ENCODE data around the gene HLA-DMB. TPM values are rescaled to one million over a fixed set of nuclear protein-coding genes. Genes with fewer than 3 reads are reported as not detected.

The HLA-DMB gene
- total RNA-seq, result 43.2 TPM

DNA sequence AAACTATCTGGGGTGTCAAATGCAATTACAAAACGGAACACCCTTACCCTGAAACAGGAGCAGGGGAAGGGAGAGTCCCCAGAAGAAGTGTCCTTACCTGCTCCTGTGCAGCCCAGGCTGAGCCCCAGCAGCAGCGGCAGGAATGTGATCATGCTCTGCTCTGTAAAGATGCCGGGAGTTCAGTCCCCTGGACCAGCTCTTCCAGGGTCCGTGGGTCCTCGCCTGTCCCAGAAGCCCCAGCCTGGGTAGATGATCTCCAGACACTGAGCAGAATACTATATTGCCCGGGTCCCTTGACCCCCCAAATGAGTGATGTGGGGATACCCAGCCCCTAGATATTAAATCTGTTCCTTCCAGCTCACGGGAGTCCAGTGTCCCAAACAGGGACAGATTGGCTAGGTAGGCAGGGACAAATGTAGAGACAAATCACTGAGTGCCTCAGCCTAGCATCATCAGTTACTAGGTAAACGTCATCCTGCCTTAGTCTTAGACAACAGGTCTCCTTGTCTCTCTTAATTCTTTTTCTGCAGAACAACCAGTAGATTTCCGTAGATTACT lies at the start of gene HLA-DMB:
Gene HLA-DMB, minus strand, starts transcription at position 373 of the 558 bp plus-strand sequence. Its CDS starts 221 bp downstream, at position 152.
- DNase-seq (ENCODE audit: low spot score), result peak; percentile 79

DNA sequence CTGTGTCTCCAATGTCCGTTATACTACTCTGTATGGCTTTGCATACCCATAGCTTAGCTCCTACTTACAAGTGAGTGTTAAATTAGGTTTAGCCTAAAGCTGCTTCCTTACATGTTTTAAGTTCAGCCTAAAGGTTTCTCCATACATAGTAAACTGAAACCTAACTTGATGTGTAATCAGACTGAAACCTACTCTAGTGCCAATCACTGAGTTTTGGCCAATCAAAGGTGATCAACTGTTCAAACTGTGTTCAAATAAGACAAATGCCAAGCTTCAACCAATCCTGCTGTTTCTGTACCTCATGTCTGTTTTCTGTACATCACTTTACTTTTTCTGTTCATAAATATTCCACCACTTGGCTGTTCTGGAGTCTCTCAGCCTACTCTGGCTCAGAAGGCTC lies 48.5 kb upstream of the HLA-DMB start:
- DNase-seq (ENCODE audit: low spot score), result no peak

DNA sequence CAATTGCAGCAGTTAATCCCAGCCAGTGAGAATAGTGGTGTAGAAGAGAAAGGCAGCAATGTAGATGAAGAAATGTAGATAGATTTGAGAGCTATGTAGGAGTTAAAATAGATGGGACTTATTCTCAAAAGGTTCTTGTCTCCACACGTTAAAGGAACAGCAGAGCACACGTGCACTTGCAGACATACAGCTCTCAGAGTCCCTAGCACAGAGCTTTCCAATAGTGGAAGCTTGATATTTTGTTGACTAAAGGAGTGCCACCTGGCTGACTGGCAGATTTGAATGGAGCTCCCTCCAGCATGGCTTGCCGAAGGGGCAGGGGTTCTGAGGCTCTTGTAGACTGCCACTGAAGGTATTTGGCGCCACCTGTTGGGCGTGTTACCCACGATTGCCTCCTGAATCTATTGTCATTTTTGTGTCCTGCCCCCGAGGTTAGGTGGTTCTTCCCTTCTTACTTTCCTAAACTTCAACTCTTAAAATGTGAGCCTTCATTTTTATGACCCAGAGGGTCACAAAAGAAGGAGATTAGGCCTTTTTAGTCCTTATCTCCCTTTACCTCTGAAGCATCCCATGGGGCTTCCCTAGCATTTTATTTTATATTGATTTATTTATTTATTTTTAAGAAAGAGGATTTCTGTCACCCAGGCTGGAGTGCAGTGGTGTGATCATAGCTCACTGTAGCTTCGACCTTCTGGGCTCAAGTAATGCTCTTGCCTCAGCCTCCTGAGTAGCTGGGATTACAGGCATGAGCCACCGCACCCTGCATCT lies 44.0 kb upstream of the HLA-DMB start:
- DNase-seq (ENCODE audit: low spot score), result peak; percentile 95

DNA sequence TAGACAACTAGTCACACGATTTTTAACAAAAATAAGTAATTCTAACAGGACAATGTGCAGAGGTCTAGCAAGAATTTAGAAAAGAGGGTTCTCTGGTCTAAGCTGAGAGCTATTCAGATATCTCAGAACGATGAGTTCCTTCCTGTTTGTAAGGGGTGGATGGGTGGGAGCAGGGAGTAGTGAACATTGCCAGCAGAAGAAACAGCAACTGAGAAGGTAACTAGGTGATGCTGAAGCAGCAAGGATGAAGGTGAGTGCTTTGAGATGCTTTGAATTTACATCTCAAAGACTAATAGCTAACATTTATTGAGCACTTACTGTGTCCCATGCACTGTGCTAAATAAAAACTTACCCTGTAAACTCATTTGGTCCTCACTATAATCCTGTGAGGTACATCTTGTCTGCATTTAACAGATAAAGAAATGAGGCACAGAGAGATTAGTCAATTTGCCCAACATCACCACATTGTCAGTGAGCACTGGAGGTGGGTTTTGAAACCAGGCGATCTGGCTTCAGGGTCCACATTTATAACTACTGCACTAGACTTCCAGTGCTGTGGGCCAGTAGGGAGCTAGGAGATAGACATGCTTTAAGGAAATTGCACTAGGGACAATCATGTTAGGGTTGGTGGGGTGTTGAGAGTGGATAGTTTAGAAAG lies 43.3 kb upstream of the HLA-DMB start:
- DNase-seq (ENCODE audit: low spot score), result no peak

DNA sequence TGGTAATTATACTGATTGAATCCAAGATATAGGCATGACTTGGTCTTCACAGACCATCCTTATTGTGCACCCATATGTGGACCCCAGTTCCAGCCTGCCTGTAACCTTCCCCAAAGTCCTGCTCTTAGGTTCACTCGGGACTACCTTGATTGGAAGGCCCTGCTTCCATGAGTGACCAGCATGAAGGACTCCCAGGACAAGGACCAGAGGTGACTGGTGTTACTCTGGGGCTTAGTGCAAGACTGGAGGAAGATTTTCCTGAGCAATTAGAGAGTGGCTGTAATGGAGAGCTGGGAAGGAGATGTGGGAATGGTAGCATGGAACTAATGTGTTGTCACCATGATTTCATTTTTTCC lies 42.6 kb upstream of the HLA-DMB start:
- DNase-seq (ENCODE audit: low spot score), result no peak

- DNase-seq (ENCODE audit: low spot score), result no peak
Observed at GRCh38 chr6:32982702-32983492, 42.1 kb upstream of the HLA-DMB start.

- DNase-seq (ENCODE audit: low spot score), result no peak
Observed at GRCh38 chr6:32982084-32982701, 41.4 kb upstream of the HLA-DMB start.

GRCh38 chr6:32980488-32981038 lies 39.7 kb upstream of the HLA-DMB start:
- no peak for DNase-seq (ENCODE audit: low spot score)

DNA sequence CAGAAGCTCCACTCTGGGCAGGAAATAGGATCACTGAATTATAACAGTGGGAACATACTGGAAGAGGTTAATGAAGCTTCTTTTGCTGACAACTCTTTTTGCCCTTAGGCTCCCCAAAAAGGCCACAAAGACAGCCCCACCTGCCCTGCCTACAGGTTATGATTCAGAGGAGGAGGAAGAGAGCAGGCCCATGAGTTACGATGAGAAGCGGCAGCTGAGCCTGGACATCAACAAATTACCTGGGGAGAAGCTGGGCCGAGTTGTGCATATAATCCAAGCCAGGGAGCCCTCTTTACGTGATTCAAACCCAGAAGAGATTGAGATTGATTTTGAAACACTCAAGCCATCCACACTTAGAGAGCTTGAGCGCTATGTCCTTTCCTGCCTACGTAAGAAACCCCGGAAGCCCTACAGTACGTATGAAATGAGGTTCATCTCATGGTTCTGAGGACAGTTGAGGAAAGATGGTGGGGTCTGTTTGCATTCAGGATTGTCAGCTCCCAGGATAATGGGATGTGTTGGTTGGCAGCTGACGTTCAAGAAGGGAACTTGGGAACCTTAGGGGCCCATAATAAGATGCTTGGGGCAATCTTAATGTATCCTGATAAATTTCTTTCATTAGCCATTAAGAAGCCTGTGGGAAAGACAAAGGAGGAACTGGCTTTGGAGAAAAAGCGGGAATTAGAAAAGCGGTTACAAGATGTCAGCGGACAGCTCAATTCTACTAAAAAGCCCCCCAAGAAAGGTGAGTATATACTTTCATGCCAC lies 39.1 kb upstream of the HLA-DMB start:
- DNase-seq (ENCODE audit: low spot score), result no peak

DNA sequence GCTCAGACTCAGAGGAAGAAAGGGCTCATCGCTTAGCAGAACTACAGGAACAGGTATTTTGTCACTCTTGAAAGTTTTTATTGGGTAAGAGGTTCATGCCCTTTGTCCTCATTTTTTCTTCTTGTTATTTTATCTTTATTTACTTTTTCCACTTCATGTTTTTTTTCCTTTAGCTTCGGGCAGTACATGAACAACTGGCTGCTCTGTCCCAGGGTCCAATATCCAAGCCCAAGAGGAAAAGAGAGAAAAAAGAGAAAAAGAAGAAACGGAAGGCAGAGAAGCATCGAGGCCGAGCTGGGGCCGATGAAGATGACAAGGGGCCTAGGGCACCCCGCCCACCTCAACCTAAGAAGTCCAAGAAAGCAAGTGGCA lies 37.1 kb upstream of the HLA-DMB start:
- DNase-seq (ENCODE audit: low spot score), result no peak

GRCh38 chr6:32977272-32977952 lies 36.6 kb upstream of the HLA-DMB start:
- no peak for DNase-seq (ENCODE audit: low spot score)

DNA sequence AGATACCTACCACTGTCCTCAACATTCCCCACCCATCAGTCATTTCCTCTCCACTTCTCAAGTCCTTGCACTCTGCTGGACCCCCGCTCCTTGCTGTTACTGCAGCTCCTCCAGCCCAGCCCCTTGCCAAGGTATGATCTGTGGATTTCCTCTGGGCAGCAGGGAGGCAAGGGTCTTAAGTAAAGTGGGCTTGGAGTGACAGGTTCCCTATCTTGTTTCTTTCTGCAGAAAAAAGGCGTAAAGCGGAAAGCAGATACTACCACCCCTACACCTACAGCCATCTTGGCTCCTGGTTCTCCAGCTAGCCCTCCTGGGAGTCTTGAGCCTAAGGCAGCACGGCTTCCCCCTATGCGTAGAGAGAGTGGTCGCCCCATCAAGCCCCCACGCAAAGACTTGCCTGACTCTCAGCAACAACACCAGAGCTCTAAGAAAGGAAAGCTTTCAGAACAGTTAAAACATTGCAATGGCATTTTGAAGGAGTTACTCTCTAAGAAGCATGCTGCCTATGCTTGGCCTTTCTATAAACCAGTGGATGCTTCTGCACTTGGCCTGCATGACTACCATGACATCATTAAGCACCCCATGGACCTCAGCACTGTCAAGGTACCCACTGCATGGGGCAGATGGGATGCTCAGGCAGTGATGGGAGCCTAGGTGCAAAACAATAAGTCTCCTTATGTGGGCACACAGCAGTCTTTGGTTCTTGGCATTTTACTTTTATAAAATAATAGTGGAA lies 35.7 kb upstream of the HLA-DMB start:
- no peak for DNase-seq (ENCODE audit: low spot score)

DNA sequence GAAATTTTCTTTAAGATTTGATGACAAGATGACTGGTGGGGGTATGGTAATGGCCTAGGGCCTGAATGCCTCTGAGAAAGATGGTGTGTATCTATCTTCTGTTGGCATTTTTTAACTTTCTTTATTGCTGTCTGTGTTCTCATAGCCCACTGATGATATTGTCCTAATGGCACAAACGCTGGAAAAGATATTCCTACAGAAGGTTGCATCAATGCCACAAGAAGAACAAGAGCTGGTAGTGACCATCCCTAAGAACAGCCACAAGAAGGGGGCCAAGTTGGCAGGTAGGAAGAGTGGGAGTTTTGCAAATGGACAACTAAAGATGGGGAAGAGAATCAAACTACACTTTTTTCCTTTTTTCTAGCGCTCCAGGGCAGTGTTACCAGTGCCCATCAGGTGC lies 35.1 kb upstream of the HLA-DMB start:
- no peak for DNase-seq (ENCODE audit: low spot score)

GRCh38 chr6:32974541-32975308 lies 33.9 kb upstream of the HLA-DMB start:
- no peak for DNase-seq (ENCODE audit: low spot score)

GRCh38 chr6:32974016-32974333 lies 33.1 kb upstream of the HLA-DMB start:
- DNase-seq (ENCODE audit: low spot score), result no peak

- no peak for DNase-seq (ENCODE audit: low spot score)
Observed at GRCh38 chr6:32973144-32974015, 32.6 kb upstream of the HLA-DMB start.

DNA sequence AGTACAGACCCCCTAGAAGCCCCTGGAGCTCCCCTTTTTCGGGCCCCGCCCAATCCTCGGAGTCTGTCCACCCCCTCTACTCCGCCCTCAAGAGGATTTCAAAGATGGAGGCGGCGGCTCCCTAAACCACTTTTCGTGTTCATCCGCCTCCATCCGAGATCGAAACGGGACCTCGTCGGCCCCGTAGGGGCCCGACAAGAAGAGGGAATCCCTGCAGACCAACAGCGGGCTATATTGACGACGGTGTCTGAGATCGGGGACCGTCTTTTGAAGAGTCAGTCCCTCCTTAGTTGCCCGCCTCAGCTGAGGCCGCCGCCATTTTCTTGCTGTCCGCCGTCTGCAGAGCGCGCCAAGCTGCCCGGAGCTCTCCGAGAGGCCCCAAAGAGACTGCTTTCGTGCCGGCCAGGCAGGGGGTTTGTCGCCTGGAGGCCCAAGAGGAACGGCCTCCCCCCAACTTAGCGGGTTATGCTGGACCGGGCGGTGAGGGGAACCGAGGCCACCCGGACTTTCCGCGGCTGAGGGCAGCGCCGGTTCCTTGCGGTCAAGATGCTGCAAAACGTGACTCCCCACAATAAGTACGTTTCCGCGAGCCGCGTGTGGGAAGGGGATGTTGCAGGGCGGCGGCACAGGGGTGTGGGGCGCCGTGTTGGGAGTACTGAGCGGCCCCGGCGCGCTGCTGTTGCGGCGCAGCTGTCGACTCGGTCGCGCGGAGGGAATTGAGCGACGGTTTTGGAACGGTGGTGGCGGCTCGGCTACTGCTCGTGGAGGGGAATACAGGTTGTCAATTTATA lies 31.7 kb upstream of the HLA-DMB start:
- DNase-seq (ENCODE audit: low spot score), result peak; percentile 38
